Right cardiac atrium (tissue), 5 donors: ENCODE data around the gene RERG. TPM values are rescaled to one million over a fixed set of nuclear protein-coding genes. Genes with fewer than 3 reads are reported as not detected.

Source experiments
- ATAC-seq, 2 donors: fragments of 200-7000 bp; cut with Tn5 transposase; one replicate each; pipeline versions ENCODE4 v1.8.0 to v1.9.1; 2020; ENCODE audit warnings: moderate library complexity in 2 of 2, mild to moderate bottlenecking in 1 of 2
- DNase-seq, 3 donors: peaks; one replicate each; pipeline ENCODE4 v3.0.0-alpha.2; 2020
- H3K27ac ChIP-seq: one replicate; pipeline ENCODE4 v1.5.1; 2013; ENCODE audit warnings: mild to moderate bottlenecking, low read length, control low read depth, moderate library complexity
- H3K27me3 ChIP-seq: one replicate; pipeline ENCODE4 v1.6.1; 2013; ENCODE audit not compliant: control insufficient read depth, insufficient read depth
- H3K4me1 ChIP-seq: one replicate; pipeline ENCODE4 v1.6.1; 2013; ENCODE audit warnings: low read length; ENCODE audit not compliant: control insufficient read depth, insufficient read depth
- H3K4me3 ChIP-seq: one replicate; pipeline ENCODE4 v1.5.1; 2013; ENCODE audit warnings: low read length, control low read depth
- H3K9me3 ChIP-seq: one replicate; pipeline ENCODE4 v1.6.1; 2013; ENCODE audit warnings: low read length; ENCODE audit not compliant: control insufficient read depth
- WGBS: extraction: QIAGEN DNeasy Blood & Tissue Kit; methylation state at CpG from one replicate; pipeline ENCODE4 v1.1.7; 2013; 5-methylcytosine and 5-hydroxymethylcytosine counted together
- intact Hi-C, 4 donors: fragments of 100-400 bp; cut with DNase I; formaldehyde crosslinking; loops; one replicate each; pipeline versions ENCODE4 v1.11.0 to v1.14.0; 2022 to 2023
- polyA plus RNA-seq: library from polyadenylated mRNA; stranded (reverse); fragments of 200-250 nt; gene quantifications from one replicate; pipeline ENCODE4 v1.2.3, GENCODE V29; 2013
- total RNA-seq, 4 donors: library from RNA; stranded (reverse); fragmentation: NEBNext Ultra II Directional; extraction: Animal tissue kit (Norgen Biotek cat#: 25700); gene quantifications; one replicate each; pipeline ENCODE4 v1.2.1, GENCODE V29; 2021
- donor health status: healthy with polysubstance abuse.
- donor health status: DM: no; HTN: yes; CAD: no.
- donor health status: DM: no; HTN: no; CAD: no.
- donor health status: DM: no; HTN: yes; CAD: no; lungs with severe emphysema.
- donor health status: DM: yes; HTN: yes; CAD: no.

Gene RERG
- total and polyA plus RNA-seq, 5 donors, result 5.1 to 9.5 (median 8.7) TPM

GRCh38 chr12:15165012-15165659 is 56.1 kb downstream of the RERG start:
- no peaks in the 10 kb centered on the region for H3K4me1 ChIP-seq
- peak; percentile 69 to 79 for ATAC-seq
- peak overlapping the region; percentile 93 for H3K27ac ChIP-seq
- DNase-seq, result peak in 2 of 3 donors; percentile 35 to 46
- H3K27me3 ChIP-seq, result no peaks in the 10 kb centered on the region
- 48% methylated on average over 6 of the region's 6 CpGs for WGBS
- intact Hi-C loops, result no loop called here
- no peaks in the 10 kb centered on the region for H3K9me3 ChIP-seq
- H3K4me3 ChIP-seq, result no peak overlapping the region

- Histone ChIP-seq H3K4me1 (no peaks in the 10 kb centered on the region), H3K9me3 (no peaks in the 10 kb centered on the region), H3K4me3 (no peak overlapping the region), H3K27ac (no peak overlapping the region), H3K27me3 (no peaks in the 10 kb centered on the region)
- WGBS, result 75% methylated on average over 11 of the region's 11 CpGs
- DNase-seq (no peak), ATAC-seq (no peak)
- intact Hi-C loops, result no loop called here
Measured at GRCh38 chr12:15163030-15163976, 57.9 kb downstream of the RERG start.

GRCh38 chr12:15158083-15158482 is 63.1 kb downstream of the RERG start:
- intact Hi-C loops, result no loop called here
- peak in 1 of 3 donors; percentile 73 for DNase-seq
- no peak overlapping the region for H3K4me3 ChIP-seq

DNA sequence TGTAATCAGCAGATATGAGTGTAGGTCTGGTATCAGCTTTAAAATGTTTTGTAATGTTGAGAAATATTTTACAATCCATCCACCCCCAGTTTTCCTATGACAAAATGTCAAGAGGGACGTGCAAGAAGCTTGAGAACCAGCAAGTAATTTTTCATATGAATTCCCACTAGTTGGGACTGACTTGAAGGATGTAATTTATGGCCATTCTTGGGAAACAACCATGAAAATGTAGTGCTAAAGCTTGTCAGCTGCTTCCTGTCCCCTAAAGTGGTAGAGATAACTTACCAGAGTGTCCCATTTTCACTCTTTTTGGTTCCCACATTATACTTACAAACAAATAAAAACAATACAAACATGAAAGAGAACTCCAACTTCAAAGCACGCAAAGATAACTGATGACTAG is 63.9 kb downstream of the RERG start:
- DNase-seq (no peak), ATAC-seq (peak in 1 of 2 donors; percentile 32)
- intact Hi-C loops, result no loop called here
- Histone ChIP-seq H3K9me3 (no peaks in the 10 kb centered on the region), H3K4me1 (peaks cover 5% of the 10 kb centered on the region), H3K4me3 (no peak overlapping the region), H3K27me3 (no peaks in the 10 kb centered on the region), H3K27ac (no peak overlapping the region)
- 44% methylated on average over 2 of the region's 2 CpGs for WGBS

More at GRCh38 chr12:15158083-15158482, 63.1 kb downstream of the RERG start:
- ATAC-seq, result peak; percentile 23 to 48
- 49% methylated on average over 3 of the region's 3 CpGs for WGBS
- Histone ChIP-seq H3K27me3 (no peaks in the 10 kb centered on the region), H3K27ac (no peak overlapping the region), H3K4me1 (peaks cover 5% of the 10 kb centered on the region), H3K9me3 (no peaks in the 10 kb centered on the region)

DNA sequence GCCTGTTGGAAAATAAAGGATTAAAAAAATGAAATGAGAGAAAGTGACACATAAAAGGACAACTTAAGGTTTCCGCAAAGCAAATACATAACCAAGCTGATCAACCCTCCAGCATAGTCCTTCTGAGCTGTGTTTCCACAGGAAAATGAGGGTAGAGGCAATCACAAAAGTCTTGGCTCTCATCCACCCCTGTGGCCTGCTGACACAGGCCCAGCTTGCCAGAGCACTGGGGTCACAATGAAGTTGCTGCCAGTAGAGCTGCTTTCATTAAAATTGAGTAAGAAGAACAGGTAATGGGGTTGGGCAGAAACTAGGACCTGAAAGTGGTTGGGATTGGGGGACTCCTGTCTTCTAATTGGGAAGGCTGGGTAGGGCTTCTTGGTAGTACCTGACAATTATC is 65.9 kb downstream of the RERG start:
- no peak for ATAC-seq
- no peaks in the 10 kb centered on the region for H3K9me3 ChIP-seq
- WGBS, result 43% methylated on average over 1 of the region's 1 CpG
- no peak overlapping the region for H3K4me3 ChIP-seq
- intact Hi-C loops, result no loop called here
- H3K27ac ChIP-seq, result peak overlapping the region; percentile 37
- peak in 1 of 3 donors; percentile 56 for DNase-seq
- peaks cover 5% of the 10 kb centered on the region for H3K4me1 ChIP-seq
- H3K27me3 ChIP-seq, result no peaks in the 10 kb centered on the region

DNA sequence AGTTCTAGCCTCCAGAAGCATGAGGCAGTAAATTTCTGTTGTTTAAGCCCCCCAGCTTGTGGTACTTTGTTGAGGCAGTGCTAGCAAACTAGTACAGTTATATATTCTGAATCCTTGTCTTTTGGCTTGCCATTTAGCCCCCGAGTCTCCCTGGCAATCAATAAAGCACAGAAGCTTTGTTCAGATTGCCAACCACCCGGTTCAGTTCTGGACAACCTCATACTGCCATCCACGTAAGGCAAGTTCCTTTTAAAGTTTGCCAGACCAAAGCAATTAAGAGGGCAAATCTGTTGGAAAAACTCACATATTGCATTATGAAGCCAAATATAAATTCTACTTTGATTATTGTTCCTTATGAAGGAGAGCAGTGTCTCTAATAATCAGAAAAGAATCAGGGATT is 67.1 kb downstream of the RERG start:
- peaks cover 5% of the 10 kb centered on the region for H3K4me1 ChIP-seq
- H3K9me3 ChIP-seq, result no peaks in the 10 kb centered on the region
- no peak overlapping the region for H3K27ac ChIP-seq
- DNase-seq, result no peak
- no peaks in the 10 kb centered on the region for H3K27me3 ChIP-seq
- no peak overlapping the region for H3K4me3 ChIP-seq
- no peak for ATAC-seq
- 62% methylated on average over 3 of the region's 3 CpGs for WGBS
- intact Hi-C loops, result loop anchor here in 2 of 4 donors (5.0 kb wide), 1 partner anchor 68 kb away; the partner anchor contains the start of gene RERG (in 2 of the 2)

- ATAC-seq (peak; percentile 49 to 62), DNase-seq (no peak)
- Histone ChIP-seq H3K4me3 (no peak overlapping the region), H3K27me3 (no peaks in the 10 kb centered on the region), H3K4me1 (peaks cover 5% of the 10 kb centered on the region), H3K27ac (no peak overlapping the region), H3K9me3 (no peaks in the 10 kb centered on the region)
- intact Hi-C loops, result loop anchor here in 3 of 4 donors (2.0 to 5.0 kb wide), 2 partner anchors 68 to 69 kb away; partner anchors contain the start of gene RERG (in 3 of the 3)
- 37% methylated on average over 2 of the region's 2 CpGs for WGBS
Measured at GRCh38 chr12:15152868-15153267, 68.3 kb downstream of the RERG start.

DNA sequence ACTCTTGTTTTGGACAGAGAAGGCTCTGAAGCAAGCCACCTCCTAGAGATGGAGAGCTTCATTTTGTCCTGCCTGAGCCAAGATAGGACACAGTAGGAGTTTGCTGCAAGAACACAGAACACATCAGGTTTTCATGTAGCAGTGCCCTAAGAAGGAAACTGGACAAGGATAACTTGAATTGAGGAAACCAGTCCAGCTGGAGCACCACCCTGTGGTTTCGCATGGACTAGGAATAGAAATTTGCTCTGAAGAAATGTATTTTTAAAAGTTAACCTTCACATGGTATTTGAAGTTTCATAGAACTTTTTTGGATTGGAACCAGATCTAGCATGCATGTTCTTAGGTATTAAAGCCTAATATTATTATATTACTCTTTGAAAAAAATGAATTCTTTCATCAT is 68.8 kb downstream of the RERG start:
- no peak overlapping the region for H3K27ac ChIP-seq
- DNase-seq, result peak in 2 of 3 donors; percentile 19 to 54

GRCh38 chr12:15151161-15152091 is 69.8 kb downstream of the RERG start:
- ATAC-seq (peak; percentile 59 to 75), DNase-seq (no peak)
- WGBS, result 53% methylated on average over 5 of the region's 5 CpGs

More for the DNA sequence above, 68.8 kb downstream of the RERG start:
- intact Hi-C loops, result loop anchor here in 3 of 4 donors (2.0 to 5.0 kb wide), 2 partner anchors 68 to 70 kb away; partner anchors contain the start of gene RERG (in 3 of the 3)
- 33% methylated on average over 1 of the region's 1 CpG for WGBS
- no peak overlapping the region for H3K4me3 ChIP-seq
- no peaks in the 10 kb centered on the region for H3K9me3 ChIP-seq
- H3K4me1 ChIP-seq, result peaks cover 5% of the 10 kb centered on the region
- no peaks in the 10 kb centered on the region for H3K27me3 ChIP-seq
- peak; percentile 57 to 80 for ATAC-seq

DNA sequence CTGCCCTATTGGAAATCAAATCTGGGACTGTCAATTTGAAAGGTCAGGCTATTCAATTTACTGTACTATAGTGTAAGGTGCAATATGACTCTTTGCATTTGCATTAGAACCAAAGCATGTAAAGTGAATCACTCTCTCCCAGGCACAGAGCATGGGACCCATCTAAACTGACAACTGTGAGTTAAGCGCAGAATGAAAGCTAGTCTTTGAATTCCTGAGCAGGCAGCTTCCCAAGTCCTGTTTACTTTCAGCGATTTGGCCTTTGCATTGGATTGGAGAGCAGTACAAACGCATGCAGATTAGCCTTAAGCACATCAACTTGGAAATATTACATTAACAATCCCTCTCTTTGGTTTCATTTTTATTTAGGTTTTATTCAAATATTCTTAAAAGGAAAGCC is 74.6 kb downstream of the RERG start:
- no peak overlapping the region for H3K27ac ChIP-seq
- no peak for DNase-seq
- no peaks in the 10 kb centered on the region for H3K27me3 ChIP-seq
- 36% methylated on average over 3 of the region's 3 CpGs for WGBS
- no peaks in the 10 kb centered on the region for H3K4me1 ChIP-seq
- no peak overlapping the region for H3K4me3 ChIP-seq
- no peaks in the 10 kb centered on the region for H3K9me3 ChIP-seq
- peak in 1 of 2 donors; percentile 54 for ATAC-seq
- intact Hi-C loops, result no loop called here

More at GRCh38 chr12:15151161-15152091, 69.8 kb downstream of the RERG start:
- intact Hi-C loops, result loop anchor here in 3 of 4 donors (2.0 to 5.0 kb wide), 2 partner anchors 69 to 71 kb away; partner anchors contain the start of gene RERG (in 3 of the 3)
- Histone ChIP-seq H3K4me3 (no peak overlapping the region), H3K4me1 (peaks cover 5% of the 10 kb centered on the region), H3K9me3 (no peaks in the 10 kb centered on the region), H3K27me3 (no peaks in the 10 kb centered on the region), H3K27ac (no peak overlapping the region)
